HG02973 (cell line): ENCODE data around the gene UQCRQ.

Experiments
- ATAC-seq: cut with Tn5 transposase; IDR thresholded peaks from one replicate; pipeline ENCODE4 v1.9.1; 2021; ENCODE audit warnings: moderate library complexity; ENCODE audit not compliant: unreplicated experiment

Gene UQCRQ

GRCh38 chr5:132868754-132869153 lies 2.3 kb downstream of the UQCRQ start:
- ATAC-seq = no peak

GRCh38 chr5:132870801-132871200 lies 4.4 kb downstream of the UQCRQ start:
- ATAC-seq = no peak

DNA sequence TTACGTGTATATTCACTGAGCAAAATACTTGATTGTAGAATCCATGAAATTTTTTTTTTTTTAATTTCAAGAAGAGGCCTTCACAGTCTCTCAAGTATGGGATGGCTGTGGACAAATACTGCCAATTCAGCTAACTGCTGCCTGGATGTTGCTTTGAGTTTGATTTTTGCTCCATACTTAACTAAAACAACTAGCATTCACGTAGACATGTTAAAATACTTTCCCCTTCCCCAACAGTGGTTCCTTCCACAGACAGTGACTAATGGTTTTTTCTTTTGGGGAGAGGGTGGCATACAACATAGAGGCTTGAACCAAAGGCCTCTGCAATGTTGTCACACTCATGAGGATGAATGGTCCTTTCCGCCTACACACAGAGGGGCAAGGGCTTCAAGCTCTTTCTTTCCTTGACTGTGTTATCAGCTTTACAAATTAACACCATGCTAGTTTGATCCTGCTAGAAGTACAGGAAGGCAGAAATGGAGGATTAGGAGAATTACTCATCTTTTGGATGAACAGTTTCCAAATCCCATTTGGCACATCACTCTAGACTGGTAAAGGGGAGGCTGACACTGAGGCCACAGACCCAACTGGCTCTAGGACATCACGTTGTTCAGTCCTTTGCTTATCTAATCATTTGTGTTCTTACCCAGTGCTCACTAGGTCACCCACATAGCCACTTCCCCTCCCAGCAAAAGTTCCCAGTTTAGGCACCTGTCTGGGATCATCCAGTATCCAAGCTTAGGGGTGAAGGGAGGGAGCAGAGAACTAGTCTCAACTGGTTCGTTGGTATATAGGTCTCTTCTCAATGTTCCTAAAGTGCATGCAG lies 5.2 kb downstream of the UQCRQ start:
- ATAC-seq = no peak

GRCh38 chr5:132872788-132873118 lies 6.3 kb downstream of the UQCRQ start:
- no peak for ATAC-seq

DNA sequence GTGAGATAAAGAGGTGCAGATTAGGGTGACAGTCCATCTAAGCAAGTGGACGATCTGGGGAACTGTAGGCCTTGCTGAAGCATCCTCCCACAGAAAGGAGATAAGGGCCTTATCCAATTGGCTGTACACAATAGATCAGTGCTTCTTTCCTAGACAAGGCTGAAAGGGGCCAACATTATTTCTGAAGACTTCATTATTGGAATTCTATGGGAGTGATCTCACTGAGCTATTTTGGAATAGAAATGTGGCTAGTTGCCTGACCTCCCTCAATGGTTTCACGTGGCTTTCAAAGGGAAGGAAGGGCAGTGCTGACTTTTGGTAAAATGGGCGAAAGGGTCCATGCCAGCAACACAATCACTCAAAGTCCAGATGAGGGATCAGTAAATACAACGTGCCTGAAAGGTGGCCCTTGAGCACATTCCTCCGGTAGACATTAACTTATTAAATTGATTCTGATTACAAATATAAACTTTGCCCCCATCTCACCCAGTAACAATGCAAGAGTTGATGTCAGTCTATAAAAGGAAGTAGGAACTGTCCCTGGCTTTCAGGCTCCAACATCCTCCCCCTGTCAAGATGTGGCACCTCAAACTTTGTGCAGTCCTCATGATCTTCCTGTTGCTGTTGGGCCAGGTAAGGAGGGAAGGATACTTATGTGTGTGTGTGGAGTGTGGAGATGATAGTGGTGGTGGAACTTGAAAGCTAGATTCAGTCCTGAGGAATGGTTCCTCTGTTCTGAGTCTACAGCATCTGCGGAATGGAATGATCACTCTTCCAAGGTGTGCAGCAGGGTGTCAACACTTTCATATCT lies 6.9 kb downstream of the UQCRQ start, which contains the start of gene LEAP2:
Gene LEAP2 (plus strand): TSS at position 550 of the 811 bp plus-strand sequence. CDS start 27 bp downstream, at position 577.
- ATAC-seq = no peak

GRCh38 chr5:132873930-132874271 lies 7.5 kb downstream of the UQCRQ start:
- ATAC-seq = no peak

GRCh38 chr5:132876020-132876759 lies 9.7 kb downstream of the UQCRQ start:
- ATAC-seq = no peak

- ATAC-seq = no peak
Measured at GRCh38 chr5:132877466-132877865, 11.0 kb downstream of the UQCRQ start.

DNA sequence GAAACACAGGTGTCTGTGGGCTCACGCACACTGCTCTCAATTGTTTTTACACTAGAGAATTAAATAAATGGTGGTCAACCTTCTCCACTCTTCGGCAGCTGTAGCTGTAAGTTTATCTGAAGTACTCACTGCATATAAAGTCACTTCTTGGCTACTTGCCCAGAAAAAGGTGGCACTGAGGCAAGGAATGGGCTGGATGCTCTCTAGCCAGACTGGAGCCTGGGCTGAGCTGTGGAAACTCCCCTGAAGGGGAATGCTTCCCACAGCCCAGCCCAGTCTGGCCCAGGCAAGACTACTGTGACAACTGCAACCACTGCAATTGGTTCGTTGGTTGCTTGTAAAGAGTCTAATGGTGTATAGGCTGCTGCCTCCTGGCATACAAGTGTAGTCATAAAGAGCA lies 11.5 kb downstream of the UQCRQ start:
- no peak for ATAC-seq

GRCh38 chr5:132883261-132883834 lies 16.9 kb downstream of the UQCRQ start:
- ATAC-seq = no peak

- ATAC-seq = no peak
Measured at GRCh38 chr5:132884548-132884947, 18.1 kb downstream of the UQCRQ start.

DNA sequence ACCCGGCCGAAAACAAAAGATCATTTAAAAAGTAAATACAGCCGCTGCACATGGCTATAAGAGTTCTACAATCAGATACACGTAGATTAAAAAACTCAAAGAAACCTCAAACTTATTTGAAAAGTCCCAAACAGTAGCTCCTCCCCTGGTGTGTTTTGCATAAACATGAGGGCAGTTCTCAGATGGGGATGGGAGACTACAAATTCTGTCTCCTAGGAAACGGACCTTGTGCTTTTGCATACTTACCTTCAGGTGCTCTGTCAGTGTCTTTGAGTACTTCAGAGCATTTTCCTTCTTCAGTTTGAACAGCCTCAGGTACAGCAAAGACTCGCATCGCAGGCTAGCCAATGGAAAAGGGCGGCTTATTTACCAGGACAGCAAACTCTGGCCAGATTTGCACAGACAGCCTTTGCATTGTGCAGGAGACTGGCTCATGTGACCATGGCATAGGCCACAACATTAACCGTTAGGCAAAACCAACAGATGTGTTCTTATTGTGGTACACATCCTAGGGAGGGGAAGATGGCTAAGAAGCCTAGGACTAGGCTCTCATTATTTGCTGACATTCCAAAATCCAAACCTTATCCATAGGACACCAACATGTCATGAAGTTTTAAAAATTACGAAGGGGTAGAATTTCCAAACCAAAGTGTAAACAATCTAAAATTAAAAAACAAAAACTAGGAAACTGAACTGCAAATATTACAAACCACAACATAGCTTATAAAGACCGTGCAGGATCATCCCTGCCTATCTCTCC lies 19.8 kb downstream of the UQCRQ start:
- no peak for ATAC-seq

DNA sequence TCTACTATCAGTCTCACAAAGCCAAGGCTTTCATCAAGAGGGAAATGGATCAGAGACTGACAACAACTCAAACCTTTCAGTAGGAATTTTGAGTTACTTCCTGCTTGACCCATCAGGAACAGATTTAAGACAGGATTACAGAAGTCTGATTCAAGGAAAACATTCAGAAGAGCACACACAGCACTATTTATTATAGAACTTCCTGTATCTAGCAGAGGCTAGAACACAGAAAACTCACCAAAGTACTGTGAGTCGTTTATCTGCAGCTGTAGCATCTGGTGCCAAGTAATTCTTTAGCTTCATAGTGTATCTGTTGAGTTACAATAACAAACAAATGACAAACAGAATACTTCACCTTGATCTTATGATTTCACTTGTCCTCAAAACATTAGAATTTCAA lies 20.8 kb downstream of the UQCRQ start:
- no peak for ATAC-seq

GRCh38 chr5:132889501-132889900 lies 23.1 kb downstream of the UQCRQ start:
- ATAC-seq = no peak

DNA sequence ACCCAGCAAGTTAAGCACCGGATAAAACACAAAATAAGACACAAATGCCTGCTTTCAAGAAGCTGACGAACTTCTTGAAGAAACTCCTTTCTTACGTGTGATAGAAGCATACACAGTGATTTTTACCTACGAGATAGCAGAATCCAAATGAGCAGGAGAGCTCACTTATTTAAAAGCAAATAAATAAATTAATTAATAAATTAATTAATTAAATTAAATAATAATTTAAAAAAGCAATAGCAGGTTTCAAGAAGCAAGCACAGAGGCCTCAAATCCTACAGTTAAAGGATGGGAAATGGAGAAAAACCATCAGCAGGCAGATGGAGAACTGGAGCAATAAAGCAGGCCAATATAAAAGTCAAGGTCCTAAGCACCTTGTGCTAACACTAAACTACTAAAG lies 24.4 kb downstream of the UQCRQ start:
- no peak for ATAC-seq

DNA sequence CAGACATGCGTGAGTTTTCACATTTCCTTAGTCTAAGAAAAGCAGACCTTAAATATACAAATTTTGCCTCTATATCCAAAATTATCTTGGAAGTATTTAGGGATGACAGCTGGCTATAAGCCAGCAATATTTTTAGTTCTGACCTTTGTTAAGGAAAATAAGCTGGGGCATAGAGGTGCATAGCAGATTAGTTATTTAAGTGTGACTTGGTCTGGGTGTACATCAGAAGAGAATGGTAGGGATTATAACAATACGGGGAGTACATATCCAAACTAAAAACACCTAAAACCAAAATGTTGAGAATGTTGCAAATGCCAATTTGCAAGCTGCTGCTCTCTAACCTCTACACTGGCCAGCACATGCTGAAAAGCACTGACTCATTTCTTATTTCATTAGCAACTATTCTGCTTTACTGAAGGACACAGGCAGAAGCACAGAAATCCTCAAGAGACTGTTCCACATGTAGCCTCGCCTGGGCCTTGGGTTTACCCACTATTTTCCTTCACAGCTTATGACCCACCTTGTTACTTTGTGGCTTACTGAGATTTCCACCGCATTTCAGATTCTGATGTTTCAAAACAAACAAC lies 29.4 kb downstream of the UQCRQ start:
- ATAC-seq = no peak

DNA sequence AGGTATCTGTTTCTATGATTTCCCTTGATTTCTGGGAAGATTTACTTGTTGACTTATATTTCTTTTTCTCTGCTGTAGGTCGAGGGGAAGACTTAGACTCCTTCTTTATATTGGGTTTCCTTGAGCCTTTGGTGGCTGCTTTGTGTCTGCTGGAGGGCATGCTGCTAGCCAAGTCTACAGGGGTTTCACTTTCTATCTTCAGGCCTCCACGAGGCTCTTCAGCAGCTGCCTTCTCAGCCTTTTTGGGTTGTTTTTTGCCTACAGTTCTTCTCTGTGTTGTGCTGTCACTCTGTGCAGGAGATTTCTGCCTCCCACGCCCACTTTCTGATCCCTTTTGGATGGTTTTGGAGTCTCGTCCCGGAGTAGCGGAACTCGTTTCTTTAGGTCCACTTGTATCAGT lies 30.2 kb downstream of the UQCRQ start:
- ATAC-seq = no peak

- no peak for ATAC-seq
Measured at GRCh38 chr5:132898094-132898493, 31.7 kb downstream of the UQCRQ start.

DNA sequence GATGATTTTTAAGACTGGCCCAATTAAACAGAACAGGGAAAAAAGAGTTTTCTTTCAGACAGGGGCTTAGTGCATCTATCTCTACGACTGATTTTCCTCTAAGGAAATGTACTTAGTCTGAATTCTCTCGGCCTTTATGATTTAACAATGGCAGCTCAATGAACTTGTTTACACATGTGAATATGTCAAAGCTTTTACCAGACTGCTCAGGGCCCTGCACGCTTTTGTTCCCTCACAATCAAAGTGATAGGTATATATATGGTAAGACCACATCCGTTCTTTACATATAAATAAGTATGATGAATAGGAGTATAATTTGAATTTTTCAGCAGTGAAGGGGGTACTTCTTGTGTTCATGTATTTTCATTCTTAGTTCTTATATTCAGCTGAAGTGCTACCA lies 34.6 kb downstream of the UQCRQ start:
- ATAC-seq = no peak

GRCh38 chr5:132901730-132902129 lies 35.3 kb downstream of the UQCRQ start:
- ATAC-seq = no peak
